Mammary epithelial cell (primary cell): ENCODE data around the gene DDIAS.
"Not testable (repeated sequence)": the region's sequence is repeated elsewhere in the genome, so short reads cannot be mapped to it uniquely, and the experiment has no call there.

ENCODE experiments used
- CTCF ChIP-seq, 2 donors: IDR thresholded peaks in 1 of 2; conservative IDR thresholded peaks in 1 of 2; 2 replicates each; pipeline ENCODE4 v1.5.1; 2011 to 2012; ENCODE audit warnings: inconsistent platforms in 2 of 2, low read length in 2 of 2, mild to moderate bottlenecking in 2 of 2, control low read depth in 1 of 2, low read depth in 1 of 2; ENCODE audit not compliant: insufficient read depth in 1 of 2; ENCODE audit errors: extremely low read depth in 1 of 2
- EZH2 ChIP-seq: IDR thresholded peaks from 2 replicates; pipeline ENCODE4 v1.6.1; 2012; ENCODE audit warnings: low read length, inconsistent platforms, borderline replicate concordance

GRCh38 chr11:82950502-82950901 is 49.0 kb downstream of the DDIAS start:
- not testable (repeated sequence) for TF ChIP-seq CTCF (conservative IDR thresholded peaks at IDR 0.05 in 1 of 2, IDR thresholded peaks at IDR 0.05 in 1 of 2; ENCODE audit: extremely low read depth in 1 of 2, insufficient read depth in 1 of 2, low read depth in 1 of 2, low read length in 2 of 2); EZH2
